Stimulated activated CD4-positive, alpha-beta T cell treated with anti-CD3 and anti-CD28 coated beads, Interleukin-1b, Interleukin-23, amount 100 ng/mL, for 4 hours (primary cell): ENCODE results near the gene SND1.

Experiments used
- DNase-seq, 2 donors: peaks; one replicate each; pipeline ENCODE4 v3.0.0-alpha.2; 2020; ENCODE audit warnings: low read depth in 2 of 2

The SND1 gene

DNA sequence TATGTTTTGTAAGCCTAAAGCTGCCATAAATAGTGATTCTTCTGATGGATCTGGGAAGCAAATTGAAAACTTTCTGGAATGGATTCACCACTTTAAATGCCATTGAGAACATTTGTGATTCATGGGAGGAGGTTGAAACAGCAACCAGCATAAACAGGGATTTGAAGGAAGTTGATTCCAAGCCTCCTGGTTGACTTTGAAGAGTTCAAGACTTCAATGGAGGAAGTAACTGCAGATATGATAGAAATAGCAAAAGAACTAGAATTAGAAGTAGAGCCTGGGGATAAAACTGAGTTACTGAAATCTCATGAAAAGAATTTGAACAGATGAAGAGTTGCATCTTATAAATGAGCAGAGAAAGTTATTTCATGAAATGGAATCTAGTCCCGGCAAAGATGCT, 280.1 kb downstream of the SND1 start:
- no peak for DNase-seq

GRCh38 chr7:127932496-127932895, 280.5 kb downstream of the SND1 start:
- DNase-seq: no peak

DNA sequence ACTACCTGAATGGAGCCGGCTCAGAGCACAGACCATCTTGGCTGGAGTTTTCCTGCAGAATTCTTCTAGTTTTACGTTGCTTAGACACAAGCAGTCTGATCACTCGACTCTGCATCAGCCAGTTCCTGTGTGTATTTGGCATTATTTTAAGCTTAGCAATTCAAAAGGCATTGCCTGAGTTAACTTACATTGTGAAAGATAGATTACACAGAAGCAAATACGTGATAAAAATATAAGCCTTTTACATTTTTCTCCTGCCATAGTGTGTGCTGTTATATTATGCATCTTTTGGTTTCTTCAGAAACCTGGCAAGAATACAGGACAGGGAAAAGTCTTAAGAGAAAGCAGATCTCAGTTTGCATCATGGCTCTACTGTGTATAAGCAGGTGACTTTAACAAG, 281.2 kb downstream of the SND1 start:
- no peak for DNase-seq

GRCh38 chr7:127934711-127935110, 282.7 kb downstream of the SND1 start:
- no peak for DNase-seq

DNA sequence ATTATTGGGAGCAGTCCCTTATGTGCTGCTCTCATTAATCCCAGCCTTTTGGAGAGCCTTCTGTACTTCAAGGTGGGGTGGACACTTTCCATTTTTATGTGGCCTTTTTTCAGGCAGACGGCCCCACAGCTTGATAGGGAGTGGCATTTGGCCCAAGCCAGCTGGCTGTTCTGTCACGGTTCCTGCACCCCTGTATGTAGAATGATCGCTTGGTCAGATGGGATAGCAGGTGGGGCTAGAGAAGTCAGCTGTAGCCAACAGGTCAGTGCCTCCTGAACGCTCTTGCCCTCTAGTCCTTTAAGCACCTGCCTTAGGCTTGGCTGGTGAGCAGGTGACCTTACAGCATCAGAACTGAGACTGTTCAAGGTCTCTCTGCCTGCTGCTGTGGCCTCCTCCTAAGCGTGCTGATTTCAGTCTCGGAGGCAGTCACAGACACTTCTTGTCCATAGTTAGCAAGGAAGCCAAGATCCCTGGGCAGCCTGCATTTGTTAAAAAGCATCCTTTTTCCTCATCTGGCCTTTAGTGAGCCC, 283.9 kb downstream of the SND1 start:
- DNase-seq: no peak

- DNase-seq: no peak
Observed at GRCh38 chr7:127937066-127937680, 285.2 kb downstream of the SND1 start.

GRCh38 chr7:127938588-127938987, 286.6 kb downstream of the SND1 start:
- no peak for DNase-seq

DNA sequence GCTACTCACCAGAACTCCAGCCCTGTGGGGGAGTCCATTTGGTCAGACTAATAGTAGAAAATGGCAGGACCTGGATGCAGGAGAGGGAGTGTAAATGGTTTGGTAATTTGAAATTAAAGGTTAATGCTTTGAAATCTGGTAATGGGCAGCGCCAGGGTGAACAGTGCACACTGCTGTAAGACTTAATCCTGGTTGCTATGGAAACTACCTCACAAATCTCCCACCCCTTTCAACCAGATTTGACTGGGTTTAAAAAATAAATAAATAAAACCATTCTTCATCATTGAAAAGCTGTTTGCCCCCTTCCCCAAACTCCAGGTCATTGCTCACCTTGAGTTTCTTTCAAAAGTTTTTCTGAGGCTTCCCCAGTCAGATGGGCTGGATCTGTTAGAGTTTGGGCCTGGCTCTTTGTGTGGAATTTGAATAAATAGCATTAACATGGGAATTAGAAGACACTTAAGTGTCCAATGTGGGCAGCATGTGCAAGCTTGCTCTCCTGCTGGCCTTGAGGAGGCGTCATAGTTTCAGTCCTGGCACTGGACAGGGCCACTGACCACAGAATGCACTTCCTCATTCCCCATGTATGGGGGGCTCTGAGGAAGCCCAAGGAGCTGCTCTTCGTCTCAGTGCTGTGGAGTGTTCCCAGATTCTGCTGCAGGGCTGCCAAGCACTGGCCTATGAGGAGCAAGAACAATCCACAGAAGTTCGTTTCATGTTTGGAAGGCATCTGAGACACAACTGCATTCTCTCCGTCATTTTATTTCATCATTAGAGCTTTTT, 288.6 kb downstream of the SND1 start:
- no peak for DNase-seq

DNA sequence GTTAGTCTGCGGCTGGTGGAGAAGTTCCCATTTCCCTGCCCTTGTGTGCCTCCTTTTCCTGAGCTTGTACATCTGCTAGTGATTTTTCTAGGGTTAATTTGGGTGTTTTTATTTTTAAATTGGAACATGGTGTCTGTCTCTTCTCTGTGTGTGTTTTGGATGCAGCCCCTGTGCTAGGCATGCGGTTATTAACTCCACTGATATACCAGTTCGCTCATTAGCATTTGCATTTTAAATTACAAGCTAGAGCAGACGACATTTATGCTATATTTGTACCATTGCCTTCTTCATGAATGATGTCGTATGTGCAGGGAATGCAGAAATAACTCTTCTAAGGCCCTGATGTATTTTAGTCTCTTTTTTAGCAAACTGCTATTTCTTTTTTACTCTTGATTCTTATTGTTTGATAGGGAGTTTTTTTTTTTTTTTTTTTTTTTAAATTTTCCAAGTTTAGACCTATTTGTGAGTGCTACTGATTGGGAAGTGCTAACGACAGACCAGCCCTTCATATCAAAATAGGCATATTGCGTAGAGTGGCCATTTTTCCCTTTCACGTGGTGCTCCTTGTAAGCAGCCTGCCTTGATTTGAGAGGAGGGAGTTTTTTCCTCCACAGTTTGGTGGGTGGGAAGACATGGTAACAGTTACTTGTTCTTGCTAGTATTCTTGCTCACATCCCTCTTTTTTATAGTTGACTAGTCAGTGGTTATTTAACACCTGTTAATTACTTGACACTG, 289.6 kb downstream of the SND1 start:
- no peak for DNase-seq

DNA sequence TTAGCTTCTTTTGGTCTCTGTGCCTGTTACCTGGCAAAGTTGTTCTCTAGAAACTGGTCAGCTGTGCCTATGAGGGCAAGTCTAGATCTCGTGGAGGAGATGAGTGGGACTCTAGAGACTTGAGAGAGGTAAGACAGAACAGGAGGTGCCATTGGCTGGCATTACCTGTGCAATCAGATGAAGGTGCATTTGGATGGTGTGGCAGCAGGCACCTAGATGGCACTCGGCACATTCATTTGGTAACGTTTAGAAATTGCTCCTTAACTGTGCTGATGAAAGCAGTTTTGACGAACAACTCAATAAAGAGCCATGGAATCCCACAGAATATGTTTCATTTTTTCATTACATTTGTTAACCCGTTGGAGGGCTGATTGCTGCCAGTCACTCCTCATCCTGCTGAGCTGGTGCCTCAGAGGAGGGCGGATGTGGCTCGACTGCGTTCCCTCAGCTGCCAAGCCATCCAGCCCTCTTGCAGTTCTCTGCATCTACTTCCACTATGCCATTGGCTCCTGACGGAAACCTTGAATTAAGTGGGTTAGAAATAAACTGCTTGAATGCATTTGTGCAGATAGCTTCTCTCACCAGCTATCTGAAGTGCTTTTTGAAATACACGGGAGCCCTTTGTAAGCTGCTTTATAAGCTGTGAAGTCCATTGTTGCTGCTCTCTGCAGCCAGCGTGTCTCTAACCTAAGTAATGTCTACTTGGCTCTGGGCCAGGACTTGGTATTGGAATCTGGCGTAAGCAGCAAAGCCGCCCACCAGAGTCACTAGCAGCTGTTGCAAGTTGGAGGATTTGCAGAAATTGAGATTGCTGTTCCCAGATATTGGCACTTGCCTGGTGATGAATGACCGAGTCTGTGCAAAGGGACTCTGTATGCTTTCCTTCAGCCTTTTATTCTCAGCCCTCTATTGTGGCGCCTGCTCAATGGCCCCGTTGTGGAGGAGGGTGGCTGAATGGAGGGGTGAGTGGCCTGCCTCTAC, 291.8 kb downstream of the SND1 start:
- no peak for DNase-seq

GRCh38 chr7:127946111-127946510, 294.1 kb downstream of the SND1 start:
- DNase-seq: no peak

DNA sequence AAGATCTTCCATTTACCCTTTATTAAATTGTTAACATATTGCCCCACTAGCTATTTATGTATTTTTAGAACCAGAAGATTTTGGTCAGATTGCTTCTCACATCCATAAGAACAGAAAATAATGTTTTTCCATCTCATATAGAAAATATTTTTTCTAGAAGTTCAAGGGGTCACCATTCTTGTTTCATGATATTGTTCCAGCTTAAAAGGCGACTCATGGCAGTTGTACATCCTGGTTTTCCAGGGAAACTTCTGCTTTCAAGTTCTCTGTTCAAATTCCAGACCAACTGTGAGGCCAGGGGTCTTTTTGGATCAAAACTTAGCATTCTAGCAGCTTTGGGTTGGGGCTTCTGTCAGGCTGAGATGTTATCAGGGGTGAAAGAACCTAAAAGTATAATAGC, 294.9 kb downstream of the SND1 start:
- DNase-seq: no peak

DNA sequence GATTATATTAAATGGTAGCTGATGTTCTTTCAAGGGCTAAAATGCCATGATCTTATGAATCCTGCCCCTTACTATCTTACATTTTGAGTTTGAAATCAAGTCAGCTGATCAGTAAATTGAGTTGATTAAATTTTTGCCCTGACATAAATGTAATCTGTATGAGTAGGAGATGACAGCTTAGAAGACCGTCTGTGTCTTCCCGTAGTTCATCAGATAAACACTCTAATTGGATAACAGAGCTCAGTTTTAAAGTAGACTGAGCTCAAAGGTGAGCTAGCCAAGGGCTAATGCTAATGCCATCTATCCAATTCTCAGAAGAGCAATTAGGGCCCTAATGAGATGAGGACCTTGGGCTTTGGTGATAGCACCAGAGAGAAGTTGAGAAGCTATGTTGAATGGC, 296.3 kb downstream of the SND1 start:
- DNase-seq: no peak

DNA sequence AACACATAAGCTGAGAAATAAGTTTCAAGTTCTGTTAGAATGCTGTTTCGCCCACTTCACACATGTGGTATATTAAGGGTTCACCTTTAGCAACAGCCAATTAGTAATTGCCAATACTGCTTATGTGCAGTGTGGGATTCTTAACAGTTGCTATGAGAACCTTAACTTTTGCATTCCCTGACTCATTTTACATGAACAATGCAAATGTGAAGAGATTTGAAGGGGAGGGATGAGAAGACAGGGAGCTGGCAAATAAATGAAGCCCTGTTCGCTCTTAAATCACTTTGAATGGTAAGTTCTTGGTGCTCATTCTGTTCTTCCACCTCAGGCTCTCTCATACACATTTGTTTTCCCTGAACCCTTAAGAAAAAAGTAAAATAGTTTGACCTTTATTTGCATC, 296.9 kb downstream of the SND1 start:
- no peak for DNase-seq

DNA sequence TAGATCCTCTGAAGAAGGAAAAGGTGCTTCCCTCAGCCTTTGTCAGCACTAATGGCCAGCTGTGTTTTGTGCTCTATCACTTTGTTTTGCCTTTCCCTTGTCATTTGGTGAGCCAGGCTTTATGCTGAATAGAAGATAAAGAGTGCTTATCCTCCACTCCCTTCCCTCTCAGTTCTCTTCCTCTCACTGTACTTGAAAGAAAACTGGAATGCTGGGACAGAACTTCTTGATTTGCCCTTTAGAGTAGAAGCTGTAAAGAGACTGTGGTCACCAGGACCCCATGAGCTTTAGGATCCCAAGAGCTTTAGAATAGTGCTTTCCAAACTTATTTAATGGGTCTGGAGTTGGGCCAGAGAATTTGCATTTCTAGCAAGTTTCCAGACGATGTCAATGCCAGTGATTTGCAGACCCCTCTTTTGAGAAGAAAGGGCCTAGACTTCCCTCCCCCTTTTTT, 297.8 kb downstream of the SND1 start:
- no peak for DNase-seq

DNA sequence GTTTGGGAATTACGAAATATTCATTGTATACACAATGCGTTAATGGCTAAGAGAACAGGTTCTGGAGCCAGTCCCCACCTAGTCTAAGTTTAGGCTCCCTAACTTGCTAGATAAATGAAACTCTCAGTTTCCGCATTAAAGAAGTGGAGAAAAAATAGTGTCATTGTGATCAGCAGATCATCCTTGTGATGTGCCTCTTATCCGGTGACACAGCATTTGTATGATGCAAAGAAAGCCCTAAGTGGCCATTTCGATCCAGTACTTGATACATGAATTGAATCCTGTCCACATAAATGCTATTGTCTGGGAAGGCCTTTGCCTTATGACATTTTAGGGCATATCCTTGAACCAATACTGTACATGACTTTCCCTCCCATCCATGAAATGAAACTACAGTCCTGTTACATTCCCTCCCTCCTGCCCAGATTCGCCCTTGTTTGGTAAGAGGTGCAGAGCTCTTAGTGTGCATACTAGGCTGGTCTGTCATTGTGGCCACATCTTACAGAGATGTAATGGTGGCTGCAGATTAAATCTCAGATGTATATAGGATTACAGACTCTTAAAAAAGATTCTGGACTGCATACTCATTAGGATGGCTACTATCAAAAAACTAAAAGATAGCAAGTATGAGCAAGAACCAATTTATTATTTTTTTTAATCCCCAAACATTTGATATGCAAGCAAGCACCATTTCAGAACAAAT, 298.4 kb downstream of the SND1 start:
- DNase-seq: no peak

- no peak for DNase-seq
Observed at GRCh38 chr7:127953423-127954356, 301.7 kb downstream of the SND1 start.

- no peak for DNase-seq
Observed at GRCh38 chr7:127954357-127954748, 302.4 kb downstream of the SND1 start.

DNA sequence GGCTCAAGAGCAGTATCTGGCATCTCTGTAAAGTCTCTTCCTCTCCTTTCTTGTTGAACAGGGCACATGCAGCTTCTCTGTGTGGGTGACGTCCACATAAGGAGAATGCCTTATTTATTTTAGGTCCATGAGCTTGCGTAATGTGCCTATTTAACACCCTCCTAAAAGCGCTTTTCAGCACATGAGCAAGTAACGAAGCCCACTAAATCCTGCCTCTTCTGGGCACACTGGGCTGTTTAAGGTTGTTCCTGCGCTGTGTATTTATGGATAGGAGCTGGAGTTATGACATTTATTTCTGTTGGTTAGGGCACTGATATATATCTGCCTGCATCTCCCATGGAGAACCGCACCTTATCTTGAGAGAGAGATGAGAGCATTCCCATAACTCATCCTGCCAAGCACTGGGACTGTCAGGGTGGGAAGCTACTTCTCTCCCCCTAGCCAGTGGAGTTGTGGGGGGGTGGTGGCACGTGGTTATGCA, 303.1 kb downstream of the SND1 start:
- no peak for DNase-seq

GRCh38 chr7:127957886-127958285, 305.9 kb downstream of the SND1 start:
- DNase-seq: no peak
